GM23248 (cell line): ENCODE results near the gene RRP1.

Experiments
- EZH2 ChIP-seq: fragments of 200-600 bp; sonication (generic); IDR thresholded peaks from 2 replicates; pipeline ENCODE4 v1.6.1; 2018; ENCODE audit warnings: antibody characterized with exemption, mild to moderate bottlenecking; ENCODE audit not compliant: insufficient read depth, poor library complexity, severe bottlenecking
- EZH2phosphoT487 ChIP-seq: fragments of 200-600 bp; sonication (generic); IDR thresholded peaks from 2 replicates; pipeline ENCODE4 v1.6.1; 2018; ENCODE audit warnings: antibody characterized with exemption, moderate library complexity, mild to moderate bottlenecking, low read depth; ENCODE audit not compliant: insufficient read depth

- TF ChIP-seq EZH2 (no peak), EZH2phosphoT487 (no peak)
Observed at GRCh38 chr21:43799301-43799840, 10.0 kb downstream of the RRP1 start.
